ENCODE results near the gene KRT72.
A peak's percentile ranks its signal among the peaks of the same experiment; 100 is the strongest.
"Not testable (repeated sequence)": the region's sequence is repeated elsewhere in the genome, so short reads cannot be mapped to it uniquely, and the experiment has no call there.

KRT72 gene

GRCh38 chr12:52606096-52606495 lies 4.8 kb upstream of the KRT72 start:
- no peak for DNase-seq

GRCh38 chr12:52605542-52605941 lies 4.3 kb upstream of the KRT72 start:
- no peak for DNase-seq

GRCh38 chr12:52604859-52605258 lies 3.6 kb upstream of the KRT72 start:
- DNase-seq: no peak

DNA sequence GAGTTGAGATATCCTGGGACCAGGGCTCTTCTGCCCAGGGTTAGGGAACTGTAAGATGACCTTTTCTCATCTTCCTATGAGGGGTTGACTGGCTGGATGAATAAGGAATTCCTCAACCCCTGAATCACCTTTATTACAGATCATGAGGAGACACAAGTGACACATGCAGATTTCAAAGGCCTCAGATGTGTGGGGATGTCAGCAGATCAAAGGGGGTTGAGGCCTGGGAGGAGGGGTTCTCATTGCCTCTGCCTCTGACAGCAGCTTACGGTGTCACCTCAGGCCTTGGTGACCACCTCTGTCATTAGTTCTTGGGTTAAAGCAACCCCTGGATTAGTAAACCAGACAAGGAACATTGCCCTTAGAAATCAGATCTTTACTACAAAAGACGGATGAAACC lies 2.1 kb upstream of the KRT72 start:
- no peak for DNase-seq

GRCh38 chr12:52602552-52602951 lies 1.3 kb upstream of the KRT72 start:
- no peak for DNase-seq

GRCh38 chr12:52601671-52602070 lies 408 bp upstream of the KRT72 start:
- no peak for DNase-seq

- no peak for DNase-seq
These were observed 788 bp downstream of the KRT72 start for GRCh38 chr12:52600475-52600874.

GRCh38 chr12:52600071-52600470 lies 1.2 kb downstream of the KRT72 start:
- DNase-seq: no peak

DNA sequence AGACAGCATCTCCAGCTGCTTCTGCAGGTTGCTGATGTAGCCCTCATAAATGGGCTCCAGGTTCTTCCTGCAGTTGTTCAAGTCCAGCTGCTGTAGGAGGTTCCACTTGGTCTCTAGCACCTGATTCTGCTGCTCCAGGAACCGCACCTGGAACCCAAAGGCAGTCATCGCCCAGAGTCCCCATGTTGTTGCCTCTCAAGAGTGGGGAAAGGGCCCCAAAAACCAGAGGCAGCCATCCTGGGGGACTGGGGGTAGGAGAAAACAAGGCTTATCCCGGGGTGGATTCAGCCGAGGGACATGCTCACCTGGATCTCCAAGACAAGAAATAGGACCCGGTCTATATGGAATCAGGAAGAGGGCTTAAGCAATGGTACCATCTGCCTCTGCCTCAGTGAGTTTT lies 2.3 kb downstream of the KRT72 start:
- no peak for DNase-seq

GRCh38 chr12:52594237-52594636 lies 7.0 kb downstream of the KRT72 start:
- not testable (repeated sequence) for DNase-seq

- DNase-seq: no peak
These were observed 9.7 kb downstream of the KRT72 start for GRCh38 chr12:52591521-52591920.

DNA sequence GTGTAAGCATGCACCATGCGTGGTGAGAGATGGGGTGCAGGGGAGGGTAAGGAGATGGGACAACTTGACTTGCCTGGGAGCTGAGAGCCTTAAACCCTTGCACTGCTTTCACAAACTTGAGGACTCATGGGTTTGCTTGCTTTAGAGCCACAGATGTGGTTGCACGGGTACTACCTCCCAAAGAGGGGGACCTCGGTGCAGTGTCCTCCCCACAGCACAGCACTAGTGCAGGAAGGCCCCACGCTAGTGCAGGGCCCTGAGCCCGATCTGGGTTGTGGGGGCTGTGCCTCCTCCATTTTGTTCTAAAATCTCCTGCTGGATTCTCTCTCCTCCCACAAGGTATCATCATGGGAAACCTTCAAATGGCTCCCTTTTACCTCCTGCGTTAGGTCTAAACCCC lies 11.2 kb downstream of the KRT72 start:
- DNase-seq: no peak

DNA sequence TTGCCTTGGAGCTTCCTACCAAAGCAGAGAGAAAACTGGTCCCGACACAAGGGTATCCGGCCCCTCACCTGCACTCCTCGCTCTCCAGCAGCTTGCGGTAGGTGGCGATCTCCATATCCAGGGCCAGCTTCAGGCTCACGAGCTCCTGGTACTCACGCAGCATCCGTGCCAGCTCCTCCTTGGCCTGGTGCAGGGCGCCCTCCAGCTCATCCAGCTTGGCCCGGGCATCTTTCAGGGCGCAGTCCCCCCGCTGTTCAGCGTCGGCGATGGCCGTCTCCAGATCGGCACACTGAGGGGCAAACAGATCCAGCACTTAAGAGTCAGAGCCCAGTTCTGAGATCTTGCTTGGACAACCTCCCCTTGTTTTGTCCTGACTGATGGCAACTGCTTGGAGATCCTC lies 13.7 kb downstream of the KRT72 start:
- DNase-seq: no peak

GRCh38 chr12:52585946-52586345 lies 15.3 kb downstream of the KRT72 start:
- peak; percentile 45 for DNase-seq

DNA sequence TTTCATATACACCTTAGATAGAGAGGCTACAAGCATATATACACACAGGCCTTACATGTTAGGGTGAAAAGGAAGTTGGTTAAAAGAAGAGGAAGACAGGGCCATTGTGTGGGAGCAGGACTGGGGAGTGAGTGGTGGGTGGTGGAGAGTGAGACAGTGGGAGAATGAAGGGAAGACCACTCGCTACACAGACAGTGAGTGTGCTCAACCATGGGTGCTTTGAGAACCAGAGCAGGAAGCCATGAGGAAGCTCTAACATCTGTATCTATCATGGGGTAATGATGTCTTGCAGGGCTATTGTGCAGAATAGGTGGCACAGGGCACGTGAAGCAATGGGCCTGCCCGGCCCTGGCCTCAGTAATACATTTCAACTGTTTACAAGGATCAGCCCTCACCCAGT lies 16.2 kb downstream of the KRT72 start:
- no peak for DNase-seq

GRCh38 chr12:52584156-52584682 lies 17.0 kb downstream of the KRT72 start:
- DNase-seq: no peak

GRCh38 chr12:52582971-52583456 lies 18.2 kb downstream of the KRT72 start:
- peak; percentile 31 for DNase-seq

DNA sequence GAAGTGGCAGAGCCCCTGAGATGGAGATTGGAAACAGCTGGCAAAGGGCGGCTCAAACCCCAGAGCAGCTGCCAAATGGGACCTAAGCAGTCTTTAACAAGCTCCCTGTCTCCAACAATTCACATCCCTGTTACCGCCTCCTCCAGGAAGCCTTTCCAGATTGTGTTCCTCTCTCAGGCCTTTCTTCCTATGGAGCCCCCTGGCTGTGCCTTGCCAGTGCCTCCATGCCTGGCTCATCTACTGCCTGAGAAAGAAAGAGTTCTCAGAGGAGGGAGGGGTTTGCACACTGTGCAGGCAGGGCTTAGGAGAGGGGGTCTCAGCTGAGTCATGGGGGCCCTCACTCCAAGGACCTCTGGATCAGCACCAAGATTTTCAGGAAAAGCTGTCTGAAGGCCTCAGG lies 18.8 kb downstream of the KRT72 start:
- no peak for DNase-seq

- DNase-seq: no peak
These were observed 19.8 kb downstream of the KRT72 start for GRCh38 chr12:52581481-52581880.

DNA sequence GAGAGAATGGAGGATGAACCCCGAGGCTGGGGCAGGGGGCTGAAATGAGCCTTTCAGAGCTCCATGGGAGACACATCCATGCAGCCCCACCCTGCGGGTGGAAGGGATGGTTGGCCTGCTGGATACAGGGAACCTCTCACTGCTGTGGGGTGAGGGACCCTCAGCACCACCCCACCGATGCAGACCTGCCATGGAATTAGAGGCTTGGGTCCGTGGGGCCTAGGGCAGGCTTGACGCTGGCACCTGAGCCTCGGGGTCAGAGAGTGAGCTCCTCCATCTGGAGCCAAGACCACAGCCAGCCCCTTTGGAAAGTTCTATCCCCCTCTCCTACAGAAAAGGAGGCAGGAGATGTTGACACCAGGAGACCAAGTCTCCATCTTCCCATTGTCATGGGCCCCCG lies 20.2 kb downstream of the KRT72 start:
- no peak for DNase-seq

DNA sequence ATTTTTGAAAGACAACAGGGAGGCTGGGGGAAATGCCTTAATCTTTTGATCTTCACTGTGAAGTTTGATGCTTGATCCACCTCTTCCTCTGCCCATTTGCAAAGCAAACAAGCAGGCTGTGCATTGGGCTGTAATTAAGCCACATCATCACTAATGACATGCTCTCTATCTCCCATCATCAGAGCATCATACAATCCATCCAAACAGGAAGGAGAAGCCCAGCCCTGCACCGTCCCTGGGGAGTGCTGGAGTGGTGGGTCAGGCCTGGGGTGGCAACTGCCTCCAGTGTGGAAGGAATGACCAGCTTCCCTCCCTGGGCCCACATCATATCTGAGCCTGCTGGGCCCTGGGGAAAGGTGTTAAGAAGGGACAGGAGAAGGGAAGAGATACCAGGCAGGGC lies 20.8 kb downstream of the KRT72 start:
- no peak for DNase-seq

- no peak for DNase-seq
These were observed 21.5 kb downstream of the KRT72 start for GRCh38 chr12:52579468-52580465.

DNA sequence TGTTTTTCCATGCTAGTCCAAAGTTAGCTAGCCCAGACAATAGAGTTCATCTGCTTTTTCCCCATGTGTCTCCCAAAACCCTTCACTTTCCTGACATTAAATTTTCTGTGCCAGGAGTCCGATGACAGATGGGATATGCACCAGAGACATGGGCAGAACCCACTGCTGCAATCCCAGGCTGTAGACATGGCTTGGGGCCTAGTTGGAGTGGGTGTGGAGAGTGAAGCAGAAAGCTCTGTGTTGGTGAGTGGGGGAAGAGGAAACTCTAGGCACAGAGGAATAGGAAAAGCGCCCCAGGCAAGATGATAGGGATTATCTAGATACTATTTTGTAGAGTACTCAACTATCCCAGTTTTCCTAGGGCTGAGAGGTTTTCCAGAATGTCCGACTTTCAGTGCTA lies 22.8 kb downstream of the KRT72 start:
- no peak for DNase-seq

DNA sequence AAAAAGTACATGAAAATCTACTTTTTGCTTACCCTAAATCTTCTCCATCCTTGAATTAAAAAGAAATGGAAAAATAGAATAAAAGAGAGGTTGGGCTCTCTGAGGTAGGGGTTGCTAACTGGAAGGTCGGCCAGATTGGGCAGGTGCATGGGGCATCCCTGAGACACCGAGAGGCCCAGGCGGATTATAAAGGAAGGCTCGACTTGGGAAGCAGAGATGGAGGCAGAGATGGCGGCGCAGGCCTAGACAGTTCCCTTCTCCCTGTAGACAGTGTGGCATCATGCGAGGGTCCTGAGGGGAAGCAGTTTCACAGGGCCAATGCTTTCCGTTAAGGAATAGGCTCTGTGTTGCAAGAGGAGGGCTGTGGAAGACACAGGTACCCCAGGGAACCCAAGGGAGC lies 23.9 kb downstream of the KRT72 start:
- DNase-seq: no peak
